Midbrain (tissue), 1 donor: ENCODE results near the gene SH3BP4.
A peak's percentile ranks its signal among the peaks of the same experiment; 100 is the strongest.

Source experiments
- DNase-seq: peaks from one replicate; lab custom pipeline; 2025; lab: John Stamatoyannopoulos, UW

Gene SH3BP4

GRCh38 chr2:234998404-234999211 is 46.8 kb downstream of the SH3BP4 start:
- DNase-seq = no peak

GRCh38 chr2:234999740-235000425 is 48.1 kb downstream of the SH3BP4 start:
- no peak for DNase-seq

GRCh38 chr2:235000426-235001236 is 48.8 kb downstream of the SH3BP4 start:
- DNase-seq = no peak

GRCh38 chr2:235001237-235002133 is 49.7 kb downstream of the SH3BP4 start:
- no peak for DNase-seq

- no peak for DNase-seq
These were observed 50.6 kb downstream of the SH3BP4 start for GRCh38 chr2:235002198-235003095.

- no peak for DNase-seq
These were observed 51.4 kb downstream of the SH3BP4 start for GRCh38 chr2:235003096-235003775.

GRCh38 chr2:235004329-235004903 is 52.6 kb downstream of the SH3BP4 start:
- DNase-seq = no peak

GRCh38 chr2:235005023-235005422 is 53.2 kb downstream of the SH3BP4 start:
- no peak for DNase-seq

GRCh38 chr2:235005603-235006259 is 53.9 kb downstream of the SH3BP4 start:
- peak; percentile 75 for DNase-seq

GRCh38 chr2:235006461-235006860 is 54.6 kb downstream of the SH3BP4 start:
- no peak for DNase-seq

GRCh38 chr2:235006986-235007385 is 55.2 kb downstream of the SH3BP4 start:
- DNase-seq = no peak

- no peak for DNase-seq
These were observed 56.0 kb downstream of the SH3BP4 start for GRCh38 chr2:235007664-235008457.

- DNase-seq = no peak
These were observed 56.8 kb downstream of the SH3BP4 start for GRCh38 chr2:235008584-235009044.

GRCh38 chr2:235009081-235009480 is 57.3 kb downstream of the SH3BP4 start:
- DNase-seq = no peak

GRCh38 chr2:235010117-235010714 is 58.4 kb downstream of the SH3BP4 start:
- DNase-seq = no peak

GRCh38 chr2:235011607-235011928 is 59.8 kb downstream of the SH3BP4 start:
- DNase-seq = no peak

- no peak for DNase-seq
These were observed 60.3 kb downstream of the SH3BP4 start for GRCh38 chr2:235011929-235012631.
